PFSK-1 (cell line): ENCODE data around the gene TMEM254.

Source experiments
- FOXP2 ChIP-seq: optimal IDR thresholded peaks from 2 replicates; pipeline ENCODE3; 2011; ENCODE audit warnings: borderline replicate concordance, control low read depth, inconsistent platforms; ENCODE audit not compliant: insufficient read depth; ENCODE audit errors: extremely low read length, extremely low read depth
- POLR2AphosphoS5 ChIP-seq: IDR thresholded peaks from 2 replicates; pipeline ENCODE4 v1.6.1; 2012; ENCODE audit warnings: low read depth, mild to moderate bottlenecking, control low read depth, low read length, moderate library complexity
- SIN3A ChIP-seq: IDR thresholded peaks from 2 replicates; pipeline ENCODE4 v1.6.1; 2012; ENCODE audit warnings: mild to moderate bottlenecking, low read length, moderate library complexity, borderline replicate concordance; ENCODE audit not compliant: insufficient read depth
- TAF1 ChIP-seq: IDR thresholded peaks from 2 replicates; pipeline ENCODE4 v1.6.1; 2012; ENCODE audit warnings: low read length, control low read depth, borderline replicate concordance; ENCODE audit not compliant: insufficient read depth
- TF ChIP-seq, protein P1 (sequence below), 2 experiments: IDR thresholded peaks; 2 replicates each; pipeline versions ENCODE4 v1.6.1 to v1.8.0; 2011 to 2012; ENCODE audit warnings: low read depth in 2 of 2, low read length in 2 of 2, control low read depth in 1 of 2, inconsistent platforms in 1 of 2, mild to moderate bottlenecking in 1 of 2, moderate library complexity in 1 of 2; ENCODE audit not compliant: insufficient read depth in 1 of 2

Gene TMEM254

DNA sequence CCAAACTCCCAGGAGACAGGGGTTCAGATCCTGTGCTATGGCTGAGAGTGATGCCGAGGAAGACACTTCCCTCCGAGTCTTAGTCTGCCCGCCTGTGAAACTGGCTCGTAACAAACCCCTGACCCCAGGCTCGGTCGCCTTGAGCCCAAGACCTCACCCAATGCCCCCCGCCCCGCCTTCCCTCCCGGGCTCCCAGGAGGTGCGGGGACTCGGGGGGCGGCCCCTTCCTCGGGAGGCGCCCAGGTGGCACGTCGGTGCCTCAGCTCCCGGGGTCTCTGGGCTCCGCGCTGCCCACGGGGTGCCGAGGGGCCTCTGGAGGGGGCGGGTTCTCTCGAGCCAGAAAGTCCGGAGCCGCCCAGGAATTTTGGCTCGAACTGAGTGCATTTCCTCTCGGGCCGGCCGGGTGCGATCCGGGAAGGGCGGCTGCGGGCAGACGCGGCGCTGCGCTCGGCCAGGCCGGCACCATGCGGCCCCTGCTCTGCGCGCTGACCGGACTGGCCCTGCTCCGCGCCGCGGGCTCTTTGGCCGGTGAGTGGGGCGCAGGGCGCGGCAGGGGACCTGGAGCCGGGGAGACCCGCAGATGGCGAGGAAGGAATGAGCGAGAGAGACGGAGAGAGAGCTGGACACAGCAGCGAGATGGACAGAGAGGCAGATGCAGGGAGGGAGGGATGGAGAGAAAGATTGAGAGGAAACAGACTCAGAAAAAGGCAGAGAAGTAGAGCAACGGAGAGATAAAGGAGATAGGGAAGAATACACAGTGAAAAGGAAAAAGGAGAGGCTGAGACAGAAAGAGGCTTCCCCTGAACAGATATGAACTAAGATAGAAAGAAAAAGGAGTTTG lies 54.1 kb downstream of the TMEM254 start, which contains the start of gene PLAC9:
TSS of gene PLAC9 (plus strand) at position 432 of the 841 bp plus-strand sequence. CDS start at position 465, 33 bp downstream.
- TF ChIP-seq TAF1, result no peak
- TF ChIP-seq POLR2AphosphoS5, result no peak
- TF ChIP-seq FOXP2, result no peak
- TF ChIP-seq, protein P1, sequence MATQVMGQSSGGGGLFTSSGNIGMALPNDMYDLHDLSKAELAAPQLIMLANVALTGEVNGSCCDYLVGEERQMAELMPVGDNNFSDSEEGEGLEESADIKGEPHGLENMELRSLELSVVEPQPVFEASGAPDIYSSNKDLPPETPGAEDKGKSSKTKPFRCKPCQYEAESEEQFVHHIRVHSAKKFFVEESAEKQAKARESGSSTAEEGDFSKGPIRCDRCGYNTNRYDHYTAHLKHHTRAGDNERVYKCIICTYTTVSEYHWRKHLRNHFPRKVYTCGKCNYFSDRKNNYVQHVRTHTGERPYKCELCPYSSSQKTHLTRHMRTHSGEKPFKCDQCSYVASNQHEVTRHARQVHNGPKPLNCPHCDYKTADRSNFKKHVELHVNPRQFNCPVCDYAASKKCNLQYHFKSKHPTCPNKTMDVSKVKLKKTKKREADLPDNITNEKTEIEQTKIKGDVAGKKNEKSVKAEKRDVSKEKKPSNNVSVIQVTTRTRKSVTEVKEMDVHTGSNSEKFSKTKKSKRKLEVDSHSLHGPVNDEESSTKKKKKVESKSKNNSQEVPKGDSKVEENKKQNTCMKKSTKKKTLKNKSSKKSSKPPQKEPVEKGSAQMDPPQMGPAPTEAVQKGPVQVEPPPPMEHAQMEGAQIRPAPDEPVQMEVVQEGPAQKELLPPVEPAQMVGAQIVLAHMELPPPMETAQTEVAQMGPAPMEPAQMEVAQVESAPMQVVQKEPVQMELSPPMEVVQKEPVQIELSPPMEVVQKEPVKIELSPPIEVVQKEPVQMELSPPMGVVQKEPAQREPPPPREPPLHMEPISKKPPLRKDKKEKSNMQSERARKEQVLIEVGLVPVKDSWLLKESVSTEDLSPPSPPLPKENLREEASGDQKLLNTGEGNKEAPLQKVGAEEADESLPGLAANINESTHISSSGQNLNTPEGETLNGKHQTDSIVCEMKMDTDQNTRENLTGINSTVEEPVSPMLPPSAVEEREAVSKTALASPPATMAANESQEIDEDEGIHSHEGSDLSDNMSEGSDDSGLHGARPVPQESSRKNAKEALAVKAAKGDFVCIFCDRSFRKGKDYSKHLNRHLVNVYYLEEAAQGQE (IDR thresholded peaks at IDR 0.05; ENCODE audit: insufficient read depth in 1 of 2, low read depth in 2 of 2, low read length in 2 of 2), result no peak
- TF ChIP-seq SIN3A, result no peak

DNA sequence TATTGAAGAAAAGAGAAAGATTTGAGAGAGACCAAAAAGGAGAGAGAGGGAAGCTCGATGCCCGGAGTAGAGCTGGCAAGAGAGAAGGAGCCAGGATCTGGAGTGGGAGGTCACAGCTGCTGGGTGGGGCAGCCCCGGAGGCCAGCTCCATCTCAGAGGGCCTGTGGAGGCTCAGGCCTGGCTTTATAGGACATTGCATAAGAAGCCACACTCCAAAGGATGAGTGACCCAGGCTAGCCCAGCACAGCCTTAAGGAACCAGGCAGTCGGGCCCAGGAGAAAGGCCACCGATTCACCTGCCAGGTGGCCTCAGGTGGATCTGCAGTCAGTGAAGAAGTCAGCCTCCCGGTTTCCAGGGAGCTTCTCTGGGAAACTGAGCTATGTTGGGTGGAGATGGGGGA lies 54.7 kb downstream of the TMEM254 start:
- TF ChIP-seq SIN3A (no peak), POLR2AphosphoS5 (no peak), FOXP2 (no peak), TAF1 (no peak)
- TF ChIP-seq, protein P1 (IDR thresholded peaks at IDR 0.05; ENCODE audit: insufficient read depth in 1 of 2, low read depth in 2 of 2, low read length in 2 of 2), result no peak

DNA sequence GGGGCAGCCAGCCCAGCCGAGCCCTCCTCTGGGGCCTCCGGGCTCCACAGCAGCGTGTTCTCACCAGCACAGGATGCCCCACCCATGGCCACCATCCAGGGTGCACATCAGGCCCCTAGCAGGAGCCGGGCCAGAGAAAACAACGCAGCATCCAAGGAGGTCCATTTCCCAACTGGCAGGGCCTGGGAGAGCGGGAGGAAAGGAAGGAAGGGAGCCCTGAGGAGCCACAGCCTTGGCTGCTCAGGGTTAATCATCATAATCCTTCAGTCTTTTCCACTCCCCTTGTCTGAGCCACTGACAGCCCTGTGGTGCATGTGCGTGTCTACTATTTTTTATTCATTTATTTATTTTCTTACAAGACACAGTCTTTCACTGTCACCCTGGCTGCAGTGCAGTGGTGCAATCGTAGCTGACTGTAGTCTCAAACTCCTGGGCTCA lies 57.7 kb downstream of the TMEM254 start:
- no peak for TF ChIP-seq POLR2AphosphoS5
- TF ChIP-seq FOXP2, result no peak
- TF ChIP-seq TAF1, result no peak
- TF ChIP-seq, protein P1 (IDR thresholded peaks at IDR 0.05; ENCODE audit: insufficient read depth in 1 of 2, low read depth in 2 of 2, low read length in 2 of 2), result no peak
- TF ChIP-seq SIN3A, result no peak

DNA sequence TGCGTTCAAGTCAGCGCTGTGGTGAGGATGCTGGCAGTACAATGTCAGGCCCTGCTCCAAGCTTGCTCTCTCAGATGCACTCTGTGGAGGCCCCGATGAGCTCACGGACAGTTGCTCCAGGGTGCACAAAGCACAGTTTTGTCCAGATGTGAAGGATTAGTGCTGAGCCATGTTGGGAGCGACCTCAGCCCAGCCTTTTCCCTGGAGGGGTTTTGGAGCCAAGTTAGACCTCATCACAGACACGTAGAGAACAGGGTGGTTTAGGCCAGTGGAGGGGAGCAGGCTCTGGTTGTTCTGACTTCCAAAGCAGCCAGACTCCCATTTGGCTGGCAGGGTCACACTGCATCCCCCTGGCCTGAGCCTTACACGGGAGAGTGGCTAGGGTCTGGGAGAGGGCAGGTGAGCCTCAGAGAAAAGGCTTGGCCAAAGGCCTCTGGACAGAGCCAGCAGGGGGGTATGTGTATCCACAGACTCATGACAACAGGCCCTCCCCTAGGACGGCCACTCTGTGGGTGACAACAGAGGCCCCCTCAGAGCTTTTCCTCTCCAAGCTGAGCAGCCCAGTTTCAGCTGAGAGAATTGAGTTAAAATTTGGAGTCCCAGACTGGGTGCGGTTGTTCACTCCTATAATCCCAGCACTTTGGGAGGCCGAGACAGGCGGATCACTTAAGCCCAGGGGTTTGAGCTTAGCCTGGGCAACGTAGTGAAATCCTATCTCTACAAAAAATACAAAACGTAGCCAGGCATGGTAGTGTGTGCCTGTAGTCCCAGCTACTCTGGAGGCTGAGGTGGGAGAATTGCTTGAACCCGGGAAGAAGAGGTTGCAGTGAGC lies 58.8 kb downstream of the TMEM254 start:
- TF ChIP-seq, protein P1 (IDR thresholded peaks at IDR 0.05; ENCODE audit: insufficient read depth in 1 of 2, low read depth in 2 of 2, low read length in 2 of 2), result no peak
- TF ChIP-seq POLR2AphosphoS5 (no peak), FOXP2 (no peak), TAF1 (no peak), SIN3A (no peak)
